SJCRH30 (cell line): ENCODE measurements around the gene BEND7. TPM values are rescaled to one million over a fixed set of nuclear protein-coding genes. Genes with fewer than 3 reads are reported as not detected.
"Not testable (repeated sequence)": the region's sequence is repeated elsewhere in the genome, so short reads cannot be mapped to it uniquely, and the experiment has no call there.

Source experiments
- DNase-seq, 2 experiments: peaks; one replicate each; pipeline ENCODE4 v3.0.0-alpha.2; 2015 to 2020
- H3K27ac ChIP-seq: fragments of 250-450 bp; sonication (Bioruptor Pico); 2 replicates; pipeline ENCODE4 v1.5.1; 2020; ENCODE audit warnings: mild to moderate bottlenecking, moderate library complexity
- H3K27me3 ChIP-seq: fragments of 250-450 bp; sonication (Bioruptor Pico); 2 replicates; pipeline ENCODE4 v1.5.1; 2020; ENCODE audit warnings: mild to moderate bottlenecking, moderate library complexity
- H3K36me3 ChIP-seq: fragments of 250-450 bp; sonication (Bioruptor Pico); 2 replicates; pipeline ENCODE4 v1.5.1; 2020; ENCODE audit warnings: mild to moderate bottlenecking, moderate library complexity
- H3K4me1 ChIP-seq: fragments of 250-450 bp; sonication (Bioruptor Pico); 2 replicates; pipeline ENCODE4 v1.5.1; 2020; ENCODE audit warnings: mild to moderate bottlenecking, moderate library complexity
- H3K4me3 ChIP-seq: fragments of 250-450 bp; sonication (Bioruptor Pico); 2 replicates; pipeline ENCODE4 v1.5.1; 2020; ENCODE audit warnings: mild to moderate bottlenecking, moderate library complexity
- H3K9me3 ChIP-seq: fragments of 250-450 bp; sonication (Bioruptor Pico); replicated peaks from 2 replicates; pipeline ENCODE4 v1.5.1; 2020; ENCODE audit warnings: mild to moderate bottlenecking, moderate library complexity
- total RNA-seq: library from RNA; depleted of rRNA; stranded (reverse); fragments of >200 nt; shearing (Covaris generic); gene quantifications from 2 replicates; pipeline ENCODE4 v1.2.3, GENCODE V29; 2014

Gene BEND7
- total RNA-seq, 1 experiment from 2014 or later = 5.6 TPM

DNA sequence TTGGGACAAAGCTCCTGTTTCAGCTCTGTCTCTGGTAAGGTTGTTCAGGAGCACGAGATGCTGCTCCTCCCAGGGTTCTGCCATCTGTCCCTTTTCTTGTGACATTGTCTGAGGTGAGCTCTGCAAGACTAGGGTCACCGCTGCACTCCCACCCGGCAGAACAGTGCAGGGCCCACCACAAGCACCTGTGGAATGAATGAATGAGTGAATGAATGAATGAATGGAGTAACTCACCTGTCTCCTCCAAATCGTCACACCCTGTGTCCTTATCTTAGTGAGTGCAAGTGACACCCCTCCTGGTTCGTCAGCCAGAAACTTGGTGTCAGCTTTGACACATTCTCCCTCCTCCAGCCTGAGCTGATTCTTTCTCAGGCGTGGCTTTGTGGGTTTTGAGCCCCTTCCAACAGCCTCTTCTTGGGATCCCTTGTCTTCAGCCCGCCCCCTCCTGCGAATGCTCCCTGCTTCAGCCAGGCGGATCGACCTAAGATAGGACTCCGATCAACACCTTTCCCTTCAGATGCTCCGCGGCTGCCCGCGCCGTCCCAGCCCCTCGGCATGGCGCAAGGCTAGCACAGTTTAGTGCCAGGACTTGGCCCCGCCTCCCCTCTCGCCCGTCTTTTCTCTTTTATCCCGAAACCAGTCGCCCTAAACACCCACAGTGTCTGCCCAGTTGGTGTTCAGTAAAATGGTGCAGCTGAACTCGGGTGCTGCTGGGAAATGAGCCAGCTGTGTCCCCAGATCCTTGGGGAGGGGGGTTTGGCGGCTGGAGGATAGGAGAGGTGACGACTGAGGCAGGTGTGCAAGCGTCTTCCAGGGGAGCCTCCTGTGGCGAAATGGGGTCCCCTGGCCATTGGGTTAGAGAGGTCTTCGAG, 89.3 kb downstream of the BEND7 start:
- H3K9me3 ChIP-seq = no peaks in the 10 kb centered on the region
- peak in 1 of 2 experiments; percentile 8 for DNase-seq
- peaks cover 6% of the 10 kb centered on the region; the same call in 1 of the 2 replicates for H3K4me1 ChIP-seq
- no peak overlapping the region for H3K27ac ChIP-seq
- no peak overlapping the region for H3K4me3 ChIP-seq
- H3K27me3 ChIP-seq = no peaks in the 10 kb centered on the region
- H3K36me3 ChIP-seq = no peaks in the 10 kb centered on the region

DNA sequence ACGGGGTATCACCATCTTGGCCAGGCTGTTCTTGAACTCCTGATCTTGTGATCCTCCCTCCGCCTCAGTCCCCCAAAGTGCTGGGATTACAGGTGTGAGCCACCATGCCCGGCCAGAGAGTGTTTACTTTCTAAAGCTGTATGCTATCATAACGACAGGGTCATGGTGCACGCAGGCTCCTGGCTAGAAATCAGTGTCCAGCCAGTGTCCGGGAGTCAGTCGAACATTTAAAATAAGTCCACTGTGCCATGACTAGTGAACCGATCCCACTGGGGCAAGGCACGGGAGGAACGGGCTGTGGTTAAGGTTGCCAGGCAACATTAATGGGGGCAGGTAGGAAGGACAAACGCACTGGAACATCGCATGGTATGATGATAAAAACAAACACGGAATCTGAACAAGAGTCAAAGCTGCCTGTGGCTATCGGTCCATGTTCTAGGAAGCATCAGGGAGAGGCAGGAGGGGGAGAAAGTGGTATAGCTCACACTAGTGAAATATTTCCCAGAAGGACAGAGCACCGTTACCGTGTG, 91.7 kb downstream of the BEND7 start:
- no peak overlapping the region for H3K4me3 ChIP-seq
- DNase-seq = no peak
- H3K36me3 ChIP-seq = no peaks in the 10 kb centered on the region
- no peaks in the 10 kb centered on the region for H3K9me3 ChIP-seq
- no peaks in the 10 kb centered on the region; the same call in 1 of the 2 replicates for H3K27me3 ChIP-seq
- no peak overlapping the region for H3K27ac ChIP-seq
- peaks cover 6% of the 10 kb centered on the region; the same call in 1 of the 2 replicates for H3K4me1 ChIP-seq

GRCh38 chr10:13427943-13428342, 100.9 kb downstream of the BEND7 start:
- not testable (repeated sequence) for H3K4me3 ChIP-seq, H3K27ac ChIP-seq, H3K27me3 ChIP-seq, H3K4me1 ChIP-seq, DNase-seq, H3K36me3 ChIP-seq, H3K9me3 ChIP-seq

DNA sequence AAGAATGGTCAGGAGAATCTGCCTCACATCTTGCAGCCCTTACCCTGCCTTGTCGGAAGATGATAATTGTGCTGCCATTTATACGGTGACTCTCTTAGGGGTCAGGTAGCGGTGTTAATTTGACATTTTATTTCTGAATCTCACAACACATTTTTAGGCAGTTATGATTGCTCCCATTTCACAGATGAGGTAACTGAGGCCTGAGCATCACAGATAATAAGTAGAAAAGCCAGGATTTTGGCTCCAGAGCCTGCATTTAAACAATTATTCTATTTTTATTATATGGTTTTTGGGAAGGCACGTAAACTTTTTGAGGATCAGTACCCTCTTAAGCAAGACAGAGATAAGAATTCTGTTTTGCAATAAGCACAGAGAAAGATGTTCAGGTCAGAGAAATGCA, 103.4 kb downstream of the BEND7 start:
- no peak for DNase-seq
- H3K27ac ChIP-seq = no peak overlapping the region

DNA sequence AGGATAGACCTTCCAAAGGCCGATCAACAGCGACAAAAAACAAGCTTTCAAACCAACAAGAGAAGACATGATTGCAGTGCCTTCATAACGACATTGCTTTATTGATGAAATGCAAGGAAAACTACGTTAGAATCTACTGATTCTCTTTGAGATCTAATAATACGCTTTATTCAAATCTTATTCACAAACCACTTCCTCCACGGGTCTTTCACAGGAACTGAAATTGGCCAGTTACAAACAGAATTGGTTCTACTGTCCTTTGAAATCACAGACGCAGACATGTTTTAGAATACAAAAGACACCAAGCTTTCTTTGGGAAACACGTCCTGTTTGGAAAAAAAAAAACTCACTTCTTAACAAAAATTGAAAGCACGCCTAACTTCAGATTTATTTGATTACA, 106.0 kb downstream of the BEND7 start:
- H3K27me3 ChIP-seq = no peaks in the 10 kb centered on the region
- H3K36me3 ChIP-seq = no peaks in the 10 kb centered on the region
- H3K4me1 ChIP-seq = 0 out of 2 replicates have a peak, but pooled peaks cover 1% of the 10 kb centered on the region
- DNase-seq = no peak
- H3K27ac ChIP-seq = no peak overlapping the region
- H3K4me3 ChIP-seq = no peak overlapping the region
- no peaks in the 10 kb centered on the region for H3K9me3 ChIP-seq

More for the DNA sequence above, 103.4 kb downstream of the BEND7 start:
- Histone ChIP-seq H3K27me3 (no peaks in the 10 kb centered on the region), H3K4me1 (no peaks in the 10 kb centered on the region), H3K36me3 (no peaks in the 10 kb centered on the region), H3K4me3 (no peak overlapping the region), H3K9me3 (no peaks in the 10 kb centered on the region)

DNA sequence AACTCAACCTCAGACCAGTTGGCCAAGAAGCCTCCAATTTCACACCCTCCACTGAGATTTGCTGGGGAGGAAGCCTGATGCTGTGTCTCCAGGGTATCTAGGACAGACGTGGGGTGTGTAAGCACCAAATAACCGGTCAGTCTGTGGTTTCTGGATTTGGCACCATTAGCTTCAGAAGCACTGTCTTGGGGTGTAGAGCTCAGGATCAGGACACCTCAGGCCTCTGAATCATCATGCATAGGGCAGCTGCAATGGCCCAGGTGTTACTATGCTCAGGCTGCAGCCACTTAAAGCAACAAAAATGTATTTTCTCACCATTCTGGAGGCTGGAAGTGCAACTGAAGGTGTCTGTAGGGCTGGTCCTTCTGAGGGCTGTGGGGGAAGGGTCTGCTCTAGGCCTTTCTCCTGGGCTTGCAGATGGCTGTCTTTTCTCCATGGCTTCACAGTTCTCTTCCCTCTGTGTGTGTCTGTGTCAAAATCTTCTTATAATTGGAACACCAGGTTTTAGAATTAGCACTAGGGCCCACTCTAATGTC, 107.4 kb downstream of the BEND7 start:
- no peak overlapping the region for H3K4me3 ChIP-seq
- no peaks in the 10 kb centered on the region for H3K27me3 ChIP-seq
- no peak overlapping the region for H3K27ac ChIP-seq
- H3K4me1 ChIP-seq = 0 out of 2 replicates have a peak, but pooled peaks cover 2% of the 10 kb centered on the region
- DNase-seq = no peak
- H3K36me3 ChIP-seq = no peaks in the 10 kb centered on the region
- no peaks in the 10 kb centered on the region for H3K9me3 ChIP-seq

GRCh38 chr10:13420532-13421307, 108.1 kb downstream of the BEND7 start:
- Histone ChIP-seq H3K4me1 (0 out of 2 replicates have a peak, but pooled peaks cover 2% of the 10 kb centered on the region), H3K36me3 (no peaks in the 10 kb centered on the region), H3K27me3 (no peaks in the 10 kb centered on the region), H3K27ac (no peak overlapping the region), H3K9me3 (no peaks in the 10 kb centered on the region), H3K4me3 (no peak overlapping the region)
- DNase-seq = no peak

DNA sequence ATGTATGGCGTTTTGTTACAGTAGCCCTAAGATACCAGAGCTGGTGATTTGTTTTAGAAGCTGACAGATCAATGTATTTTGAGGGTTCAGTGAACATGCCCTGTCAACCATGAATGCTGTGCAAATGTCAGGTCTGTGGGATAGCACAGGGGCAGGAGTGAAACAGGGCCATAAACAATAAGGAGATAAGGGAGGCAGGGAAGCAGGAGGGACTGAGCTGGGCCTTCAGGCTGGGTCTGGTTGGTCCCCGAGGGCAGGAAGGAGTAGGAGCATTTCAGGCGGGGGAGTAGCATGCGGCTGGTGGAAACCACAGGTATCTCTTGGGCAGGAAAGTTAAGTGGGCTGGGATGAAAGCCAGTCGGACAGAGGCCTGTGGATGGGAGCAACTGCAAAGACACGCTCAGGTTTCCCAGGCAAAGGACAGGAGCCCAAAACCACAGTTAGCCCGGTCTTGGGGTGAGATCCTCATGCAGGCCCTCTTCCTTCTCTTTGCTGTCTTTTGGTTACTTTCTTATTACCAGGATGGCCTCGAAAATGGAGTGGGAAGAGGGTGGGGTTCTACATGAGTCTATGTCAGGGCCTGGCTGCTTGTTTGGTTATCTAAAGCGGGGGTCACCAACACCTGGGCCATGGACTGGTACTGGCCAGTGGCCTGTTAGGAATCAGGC, 111.2 kb downstream of the BEND7 start:
- peak in 1 of 2 experiments; percentile 20 for DNase-seq
- H3K36me3 ChIP-seq = no peaks in the 10 kb centered on the region

DNA sequence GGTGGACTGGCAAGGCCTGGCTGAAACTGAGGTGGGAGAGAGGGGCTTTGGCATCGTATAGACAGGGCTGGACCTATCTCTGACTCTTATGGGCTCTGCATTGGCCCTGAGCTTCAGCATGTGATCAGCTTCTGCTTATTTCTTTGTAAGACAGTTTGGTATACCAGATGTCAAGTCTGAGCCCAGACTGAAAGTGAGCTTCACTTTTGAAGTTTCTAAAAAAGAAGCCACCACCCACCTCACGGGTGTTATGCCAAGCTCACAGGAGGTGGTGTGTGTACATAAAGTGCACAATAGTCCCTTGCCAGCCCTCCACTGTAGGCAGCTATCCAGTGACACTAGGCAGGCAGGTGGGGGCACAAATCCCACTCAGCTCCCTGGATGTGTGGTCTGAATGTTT, 112.1 kb downstream of the BEND7 start:
- no peak overlapping the region for H3K27ac ChIP-seq

More for the DNA sequence above, 111.2 kb downstream of the BEND7 start:
- Histone ChIP-seq H3K4me3 (no peak overlapping the region), H3K4me1 (0 out of 2 replicates have a peak, but pooled peaks cover 2% of the 10 kb centered on the region), H3K27ac (no peak overlapping the region), H3K9me3 (0 out of 2 replicates have a peak, but pooled peaks cover 3% of the 10 kb centered on the region), H3K27me3 (no peaks in the 10 kb centered on the region)

DNA sequence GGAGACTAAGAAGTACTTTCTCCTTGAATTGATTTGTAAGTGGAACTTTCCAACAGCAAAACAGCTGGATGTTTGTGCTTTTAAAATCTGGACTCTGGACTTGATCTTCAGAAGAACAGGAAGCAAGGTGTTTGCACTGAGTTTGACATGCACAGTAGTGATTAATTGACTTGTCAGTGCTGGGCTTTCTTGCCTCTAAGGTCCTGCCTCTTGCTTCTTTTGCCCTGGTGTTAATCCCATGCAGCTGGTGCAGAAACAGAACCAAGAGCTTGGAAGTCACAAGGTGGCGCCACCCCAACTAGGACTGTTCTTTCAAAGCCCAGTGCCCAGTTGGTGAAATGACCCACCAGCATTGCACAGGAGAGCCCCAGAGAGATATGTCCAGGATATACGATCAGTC, 114.0 kb downstream of the BEND7 start:
- H3K4me1 ChIP-seq = 0 out of 2 replicates have a peak, but pooled peaks cover 2% of the 10 kb centered on the region
- H3K27ac ChIP-seq = no peak overlapping the region
- H3K4me3 ChIP-seq = no peak overlapping the region
- DNase-seq = peak in 1 of 2 experiments; percentile 17
- 0 out of 2 replicates have a peak, but pooled peaks cover 3% of the 10 kb centered on the region for H3K9me3 ChIP-seq
- H3K36me3 ChIP-seq = no peaks in the 10 kb centered on the region
- no peaks in the 10 kb centered on the region for H3K27me3 ChIP-seq

More for the DNA sequence above, 112.1 kb downstream of the BEND7 start:
- H3K4me1 ChIP-seq = 0 out of 2 replicates have a peak, but pooled peaks cover 2% of the 10 kb centered on the region
- DNase-seq = no peak
- no peaks in the 10 kb centered on the region for H3K27me3 ChIP-seq
- no peaks in the 10 kb centered on the region for H3K36me3 ChIP-seq
- H3K9me3 ChIP-seq = 0 out of 2 replicates have a peak, but pooled peaks cover 3% of the 10 kb centered on the region
- no peak overlapping the region for H3K4me3 ChIP-seq

- Histone ChIP-seq H3K27ac (no peak overlapping the region), H3K36me3 (no peaks in the 10 kb centered on the region), H3K4me3 (no peak overlapping the region), H3K27me3 (no peaks in the 10 kb centered on the region), H3K4me1 (0 out of 2 replicates have a peak, but pooled peaks cover 2% of the 10 kb centered on the region), H3K9me3 (0 out of 2 replicates have a peak, but pooled peaks cover 3% of the 10 kb centered on the region)
- DNase-seq = no peak
Observed at GRCh38 chr10:13414137-13414536, 114.7 kb downstream of the BEND7 start.

DNA sequence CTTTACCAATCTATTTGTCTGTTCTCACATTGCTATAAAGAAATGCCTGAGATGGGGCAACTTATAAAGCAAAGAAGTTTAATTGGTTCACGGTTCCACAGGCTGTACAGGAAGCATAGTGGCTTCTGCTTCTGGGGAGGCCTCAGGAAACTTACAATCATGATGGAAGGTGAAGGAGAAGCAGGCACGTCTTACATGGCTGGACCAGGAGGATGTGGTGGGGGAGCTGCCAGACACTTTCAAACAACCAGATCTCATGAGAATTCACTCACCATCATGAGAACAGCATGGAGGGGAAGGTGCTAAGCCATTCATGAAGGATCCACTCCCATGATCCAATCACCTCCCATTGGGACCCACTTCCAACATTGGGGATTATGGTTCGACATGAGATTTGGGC, 115.9 kb downstream of the BEND7 start:
- Histone ChIP-seq H3K27me3 (no peaks in the 10 kb centered on the region), H3K36me3 (no peaks in the 10 kb centered on the region), H3K4me3 (no peak overlapping the region), H3K4me1 (0 out of 2 replicates have a peak, but pooled peaks cover 2% of the 10 kb centered on the region), H3K27ac (no peak overlapping the region), H3K9me3 (0 out of 2 replicates have a peak, but pooled peaks cover 3% of the 10 kb centered on the region)
- DNase-seq = no peak

DNA sequence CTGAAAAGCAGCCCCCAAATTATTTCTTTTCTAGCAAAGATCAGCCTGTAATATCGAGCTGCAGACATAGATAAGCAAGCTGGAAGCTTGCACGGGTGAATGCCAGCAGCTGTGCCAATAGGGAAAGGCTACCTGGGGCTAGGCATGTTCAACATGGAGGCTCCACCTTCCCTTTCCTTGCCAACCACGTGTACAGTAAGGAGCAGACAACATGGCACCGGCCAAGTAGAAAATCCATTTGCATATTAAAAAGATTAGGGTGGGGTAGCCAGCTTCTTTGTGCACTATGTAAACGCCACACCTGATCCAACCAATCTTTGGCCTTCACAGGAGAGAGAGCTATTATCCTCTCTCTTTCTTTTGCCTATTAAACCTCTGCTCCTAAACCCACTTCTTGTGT, 124.0 kb downstream of the BEND7 start:
- DNase-seq = no peak
- peaks cover 2% of the 10 kb centered on the region; the same call in 1 of the 2 replicates for H3K4me1 ChIP-seq
- H3K9me3 ChIP-seq = no peaks in the 10 kb centered on the region
- H3K27ac ChIP-seq = no peak overlapping the region
- no peaks in the 10 kb centered on the region for H3K27me3 ChIP-seq
- no peaks in the 10 kb centered on the region for H3K36me3 ChIP-seq
- no peak overlapping the region for H3K4me3 ChIP-seq

DNA sequence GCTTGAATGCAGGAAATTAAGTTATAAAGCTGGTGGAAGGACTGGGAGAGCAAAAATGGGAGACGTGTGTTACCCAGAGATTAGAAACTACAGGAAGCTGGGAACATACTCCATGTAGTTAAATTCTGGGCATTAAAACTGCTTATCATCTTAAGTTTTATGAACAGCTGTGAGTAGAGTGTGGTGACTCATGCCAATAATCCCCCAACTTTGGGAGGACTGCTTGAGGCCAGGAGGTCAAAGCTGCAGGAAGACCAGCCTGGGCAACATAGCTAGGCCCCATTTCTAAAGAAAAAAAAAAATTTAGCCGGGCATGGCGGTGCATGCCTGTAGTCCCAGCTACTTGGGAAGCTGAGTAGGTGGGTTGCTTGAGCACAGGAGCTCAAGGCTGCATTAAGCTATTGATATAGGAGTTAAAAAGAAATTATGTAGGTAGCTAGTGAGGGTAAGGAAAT, 124.5 kb downstream of the BEND7 start:
- no peaks in the 10 kb centered on the region for H3K9me3 ChIP-seq
- peaks cover 2% of the 10 kb centered on the region; the same call in 1 of the 2 replicates for H3K4me1 ChIP-seq
- peak; percentile 40 to 57 for DNase-seq
- H3K27ac ChIP-seq = no peak overlapping the region
- H3K4me3 ChIP-seq = no peak overlapping the region
- H3K36me3 ChIP-seq = no peaks in the 10 kb centered on the region
- H3K27me3 ChIP-seq = no peaks in the 10 kb centered on the region
